ENCODE data around the gene TXK. TPM values are rescaled to one million over a fixed set of nuclear protein-coding genes. Genes with fewer than 3 reads are reported as not detected.

The TXK gene
- total RNA-seq, 1 donor from 2014 or later: not detected

DNA sequence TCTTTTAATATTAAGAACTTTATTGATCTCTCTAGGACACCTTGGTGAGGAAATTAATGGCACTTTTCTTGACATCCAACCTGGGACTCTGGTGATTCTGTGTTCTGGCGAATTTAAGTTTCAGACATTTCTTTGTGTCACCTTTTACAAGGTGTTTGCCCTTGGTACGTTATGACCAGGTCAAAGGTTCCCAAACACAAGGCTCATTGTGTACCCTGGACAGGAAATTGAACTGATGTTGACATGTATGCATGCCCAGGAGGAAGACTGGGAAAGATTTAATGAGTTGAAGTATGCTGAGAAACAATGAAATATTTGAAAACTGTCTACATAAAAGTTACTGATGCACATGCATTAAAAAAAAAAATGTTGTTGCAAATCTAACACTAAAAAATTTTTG lies 95.4 kb downstream of the TXK start:
- Mint-ChIP-seq H3K4me3 (ENCODE audit: unreplicated experiment) (no peak overlapping the region), H3K9me3 (ENCODE audit: unreplicated experiment) (no peaks in the 10 kb centered on the region), H3K27ac (ENCODE audit: unreplicated experiment) (no peak overlapping the region), H3K4me1 (ENCODE audit: unreplicated experiment) (no peaks in the 10 kb centered on the region), H3K27me3 (ENCODE audit: unreplicated experiment) (peaks cover 25% of the 10 kb centered on the region), H3K36me3 (ENCODE audit: unreplicated experiment) (no peaks in the 10 kb centered on the region)
- TF ChIP-seq, protein P1, sequence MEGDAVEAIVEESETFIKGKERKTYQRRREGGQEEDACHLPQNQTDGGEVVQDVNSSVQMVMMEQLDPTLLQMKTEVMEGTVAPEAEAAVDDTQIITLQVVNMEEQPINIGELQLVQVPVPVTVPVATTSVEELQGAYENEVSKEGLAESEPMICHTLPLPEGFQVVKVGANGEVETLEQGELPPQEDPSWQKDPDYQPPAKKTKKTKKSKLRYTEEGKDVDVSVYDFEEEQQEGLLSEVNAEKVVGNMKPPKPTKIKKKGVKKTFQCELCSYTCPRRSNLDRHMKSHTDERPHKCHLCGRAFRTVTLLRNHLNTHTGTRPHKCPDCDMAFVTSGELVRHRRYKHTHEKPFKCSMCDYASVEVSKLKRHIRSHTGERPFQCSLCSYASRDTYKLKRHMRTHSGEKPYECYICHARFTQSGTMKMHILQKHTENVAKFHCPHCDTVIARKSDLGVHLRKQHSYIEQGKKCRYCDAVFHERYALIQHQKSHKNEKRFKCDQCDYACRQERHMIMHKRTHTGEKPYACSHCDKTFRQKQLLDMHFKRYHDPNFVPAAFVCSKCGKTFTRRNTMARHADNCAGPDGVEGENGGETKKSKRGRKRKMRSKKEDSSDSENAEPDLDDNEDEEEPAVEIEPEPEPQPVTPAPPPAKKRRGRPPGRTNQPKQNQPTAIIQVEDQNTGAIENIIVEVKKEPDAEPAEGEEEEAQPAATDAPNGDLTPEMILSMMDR (IDR thresholded peaks at IDR 0.05): no peak
- DNase-seq (ENCODE audit: extremely low spot score, unreplicated experiment): no peak

DNA sequence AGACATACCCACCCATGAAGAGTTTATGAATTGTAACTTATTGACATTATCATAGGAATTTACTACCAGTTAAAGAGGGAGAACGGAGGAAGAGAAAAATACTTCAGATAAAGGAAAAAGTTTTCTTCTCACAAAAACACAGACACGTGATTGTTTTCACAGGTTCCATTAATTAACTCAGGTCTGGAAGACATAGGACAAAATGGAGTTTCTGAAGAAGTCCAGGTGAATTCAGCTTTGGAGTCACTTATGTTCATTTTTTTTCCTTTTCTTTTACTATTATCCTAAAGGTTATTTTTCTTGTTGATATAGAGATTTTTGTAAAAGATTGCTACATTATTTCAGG lies 97.0 kb downstream of the TXK start:
- TF ChIP-seq, protein P1 (IDR thresholded peaks at IDR 0.05): no peak
- H3K27ac Mint-ChIP-seq (ENCODE audit: unreplicated experiment): no peak overlapping the region
- no peak for DNase-seq (ENCODE audit: extremely low spot score, unreplicated experiment)
- no peak overlapping the region for H3K4me3 Mint-ChIP-seq (ENCODE audit: unreplicated experiment)
- no peaks in the 10 kb centered on the region for H3K36me3 Mint-ChIP-seq (ENCODE audit: unreplicated experiment)
- H3K9me3 Mint-ChIP-seq (ENCODE audit: unreplicated experiment): no peaks in the 10 kb centered on the region
- H3K4me1 Mint-ChIP-seq (ENCODE audit: unreplicated experiment): no peaks in the 10 kb centered on the region
- H3K27me3 Mint-ChIP-seq (ENCODE audit: unreplicated experiment): peaks cover 10% of the 10 kb centered on the region

DNA sequence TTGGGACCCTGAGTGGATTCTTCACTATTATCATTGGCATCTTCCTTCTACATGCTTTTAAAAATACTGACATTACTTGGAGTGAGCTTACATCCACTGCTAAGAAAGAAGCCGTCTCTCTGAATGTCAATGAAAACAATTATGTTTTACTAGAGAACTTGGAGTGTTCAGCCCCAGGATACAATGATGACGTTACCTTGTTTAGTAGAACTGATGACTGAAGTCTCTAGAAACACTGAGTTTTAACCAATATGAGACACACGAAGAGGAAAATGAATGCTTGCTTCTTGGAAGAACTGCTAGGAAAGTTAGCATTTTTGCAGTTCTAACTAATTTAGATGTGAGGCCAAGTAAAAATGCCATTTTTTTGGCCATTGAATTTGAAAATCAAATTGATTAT lies 98.1 kb downstream of the TXK start:
- peaks cover 3% of the 10 kb centered on the region for H3K4me1 Mint-ChIP-seq (ENCODE audit: unreplicated experiment)
- DNase-seq (ENCODE audit: extremely low spot score, unreplicated experiment): no peak
- H3K27ac Mint-ChIP-seq (ENCODE audit: unreplicated experiment): no peak overlapping the region
- peaks cover 4% of the 10 kb centered on the region for H3K27me3 Mint-ChIP-seq (ENCODE audit: unreplicated experiment)
- TF ChIP-seq, protein P1 (IDR thresholded peaks at IDR 0.05): no peak
- H3K36me3 Mint-ChIP-seq (ENCODE audit: unreplicated experiment): no peaks in the 10 kb centered on the region
- H3K9me3 Mint-ChIP-seq (ENCODE audit: unreplicated experiment): no peaks in the 10 kb centered on the region
- H3K4me3 Mint-ChIP-seq (ENCODE audit: unreplicated experiment): no peak overlapping the region

DNA sequence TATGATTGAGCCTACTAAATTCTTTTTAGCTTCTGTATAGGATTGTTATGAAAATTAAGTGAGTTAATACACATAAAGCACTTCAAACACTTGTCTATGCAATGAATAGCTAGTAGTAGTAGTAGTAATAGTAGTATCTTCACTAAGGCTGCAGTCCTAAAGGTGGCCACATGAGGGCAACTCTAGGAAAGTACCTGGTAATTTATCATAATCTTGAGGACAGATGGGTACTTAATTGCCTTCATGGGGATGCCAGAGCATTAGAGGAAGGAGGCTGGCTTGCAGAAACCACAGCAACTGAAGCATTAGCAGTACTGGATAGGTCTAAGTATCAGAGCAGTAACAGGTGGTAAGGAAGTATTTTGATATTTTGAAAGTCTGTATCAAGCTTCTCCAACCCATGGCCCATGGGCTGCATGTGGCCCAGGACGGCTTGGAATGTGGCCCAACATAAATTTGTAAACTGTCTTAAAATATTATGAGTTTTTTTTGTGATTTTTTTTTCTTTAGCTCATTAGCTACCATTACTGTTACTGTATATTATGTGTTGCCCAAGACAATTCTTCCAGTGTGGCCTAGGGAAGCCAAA lies 100.1 kb downstream of the TXK start:
- Mint-ChIP-seq H3K27me3 (ENCODE audit: unreplicated experiment) (peaks cover 8% of the 10 kb centered on the region), H3K4me3 (ENCODE audit: unreplicated experiment) (no peak overlapping the region), H3K27ac (ENCODE audit: unreplicated experiment) (no peak overlapping the region), H3K4me1 (ENCODE audit: unreplicated experiment) (peaks cover 9% of the 10 kb centered on the region), H3K9me3 (ENCODE audit: unreplicated experiment) (no peaks in the 10 kb centered on the region), H3K36me3 (ENCODE audit: unreplicated experiment) (no peaks in the 10 kb centered on the region)
- TF ChIP-seq, protein P1 (IDR thresholded peaks at IDR 0.05): peak; percentile 61
- no peak for DNase-seq (ENCODE audit: extremely low spot score, unreplicated experiment)

DNA sequence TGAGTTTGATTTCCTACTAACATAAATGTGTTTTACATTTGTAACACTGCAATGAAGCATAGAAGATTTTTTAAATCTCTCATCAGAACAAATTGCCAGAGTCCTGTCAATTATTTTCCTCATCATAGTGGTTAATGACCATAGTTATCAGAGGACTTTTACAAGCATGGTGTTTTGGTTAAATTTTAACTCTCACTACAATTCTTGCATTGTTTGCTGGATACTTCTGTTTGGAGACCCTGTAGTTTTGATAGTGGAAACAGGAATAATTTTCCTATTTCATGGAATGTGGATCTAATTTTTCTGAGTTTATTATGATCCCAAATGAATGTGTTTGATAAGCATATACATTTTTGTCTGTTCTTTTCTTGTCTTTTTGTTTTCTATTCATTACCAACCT lies 100.6 kb downstream of the TXK start:
- DNase-seq (ENCODE audit: extremely low spot score, unreplicated experiment): no peak
- peaks cover 6% of the 10 kb centered on the region for H3K27me3 Mint-ChIP-seq (ENCODE audit: unreplicated experiment)
- H3K4me3 Mint-ChIP-seq (ENCODE audit: unreplicated experiment): no peak overlapping the region
- no peaks in the 10 kb centered on the region for H3K9me3 Mint-ChIP-seq (ENCODE audit: unreplicated experiment)
- TF ChIP-seq, protein P1 (IDR thresholded peaks at IDR 0.05): no peak
- no peaks in the 10 kb centered on the region for H3K36me3 Mint-ChIP-seq (ENCODE audit: unreplicated experiment)
- no peak overlapping the region for H3K27ac Mint-ChIP-seq (ENCODE audit: unreplicated experiment)
- peaks cover 9% of the 10 kb centered on the region for H3K4me1 Mint-ChIP-seq (ENCODE audit: unreplicated experiment)
